ENCODE measurements around the gene TEAD1. TPM values are rescaled to one million over a fixed set of nuclear protein-coding genes. Genes with fewer than 3 reads are reported as not detected.

The TEAD1 gene
- total RNA-seq, 1 experiment from 2014 or later = 102 TPM

DNA sequence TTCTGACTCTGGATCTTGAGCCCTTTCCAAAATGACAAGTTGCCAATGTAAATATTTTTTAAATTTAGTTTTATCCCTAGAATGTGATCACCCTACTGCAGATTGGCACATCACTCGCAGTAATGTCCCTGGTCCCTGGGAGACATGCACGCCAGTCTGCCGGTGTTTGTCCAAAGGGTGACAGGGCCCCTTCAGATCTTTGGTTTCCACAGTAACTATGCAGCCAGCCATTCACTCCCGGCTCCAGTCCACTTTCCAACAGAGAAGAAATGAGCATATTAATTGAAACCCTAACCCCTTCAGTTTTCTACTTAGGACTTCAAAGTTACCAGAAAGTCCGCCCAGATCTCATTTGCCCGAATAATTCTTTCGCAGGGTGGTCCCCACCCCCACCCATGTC is 309.1 kb downstream of the TEAD1 start:
- Histone ChIP-seq H3K4me1 (ENCODE audit: control insufficient read depth, insufficient read depth, low read length) (no peaks in the 10 kb centered on the region), H3K4me3 (ENCODE audit: low read depth in 2 of 2, low read length in 2 of 2) (no peak overlapping the region), H3K36me3 (ENCODE audit: control insufficient read depth, insufficient read depth, low read length) (no peaks in the 10 kb centered on the region), H3K9me3 (ENCODE audit: control insufficient read depth, insufficient read depth, low read depth, low read length) (no peaks in the 10 kb centered on the region), H3K27me3 (ENCODE audit: control insufficient read depth, insufficient read depth, low read length) (peaks cover 16% of the 10 kb centered on the region), H3K27ac (ENCODE audit: low read length) (no peak overlapping the region)
- ATAC-seq (no peak), DNase-seq (ENCODE audit: low read depth, low spot score) (no peak)
- TF ChIP-seq REST (IDR thresholded peaks at IDR 0.05; ENCODE audit: insufficient read depth in 1 of 2, low read depth in 2 of 2, low read length in 1 of 2) (no peak), CTCF (IDR thresholded peaks at IDR 0.05) (no peak), TCF7L2 (IDR thresholded peaks at IDR 0.05; ENCODE audit: low read depth, low read length) (no peak), POLR2AphosphoS5 (IDR thresholded peaks at IDR 0.05; ENCODE audit: low read depth, low read length) (no peak), SIN3A (IDR thresholded peaks at IDR 0.05; ENCODE audit: borderline replicate concordance, insufficient read depth, low read depth, low read length) (no peak)
- ChIA-PET CTCF (no interaction called here), POLR2A (no interaction called here)
- intact Hi-C loops (cut with micrococcal nuclease; ENCODE audit: unreplicated experiment) (no loop called here), in situ Hi-C loops (cut with HindIII; ENCODE audit: low pct_unique_long_range_greater_than_20kb, low sequenced_read_pairs) (no loop called here)
- no TSS peak for BruUV-seq (replicated peaks)

GRCh38 chr11:12986194-12986898 is 312.1 kb downstream of the TEAD1 start:
- no peak for DNase-seq (ENCODE audit: low read depth, low spot score)
- no peak for ATAC-seq
- TF ChIP-seq TCF7L2 (IDR thresholded peaks at IDR 0.05; ENCODE audit: low read depth, low read length) (no peak), REST (IDR thresholded peaks at IDR 0.05; ENCODE audit: insufficient read depth in 1 of 2, low read depth in 2 of 2, low read length in 1 of 2) (no peak), SIN3A (IDR thresholded peaks at IDR 0.05; ENCODE audit: borderline replicate concordance, insufficient read depth, low read depth, low read length) (no peak), POLR2AphosphoS5 (IDR thresholded peaks at IDR 0.05; ENCODE audit: low read depth, low read length) (no peak), CTCF (IDR thresholded peaks at IDR 0.05) (no peak)
- ChIA-PET CTCF (no interaction called here), POLR2A (no interaction called here)
- intact Hi-C loops (cut with micrococcal nuclease; ENCODE audit: unreplicated experiment) = no loop called here
- Histone ChIP-seq H3K36me3 (ENCODE audit: control insufficient read depth, insufficient read depth, low read length) (no peaks in the 10 kb centered on the region), H3K4me3 (ENCODE audit: low read depth in 2 of 2, low read length in 2 of 2) (peak overlapping the region; percentile 3 to 31; a peak in 2 of 4 replicates), H3K4me1 (ENCODE audit: control insufficient read depth, insufficient read depth, low read length) (no peaks in the 10 kb centered on the region), H3K9me3 (ENCODE audit: control insufficient read depth, insufficient read depth, low read depth, low read length) (no peaks in the 10 kb centered on the region), H3K27ac (ENCODE audit: low read length) (no peak overlapping the region), H3K27me3 (ENCODE audit: control insufficient read depth, insufficient read depth, low read length) (peaks cover 13% of the 10 kb centered on the region)
- in situ Hi-C loops (cut with HindIII; ENCODE audit: low pct_unique_long_range_greater_than_20kb, low sequenced_read_pairs) = no loop called here
- BruUV-seq (replicated peaks) = no TSS peak
